ENCODE measurements around the gene SPAG5. TPM values are rescaled to one million over a fixed set of nuclear protein-coding genes. Genes with fewer than 3 reads are reported as not detected.

SPAG5 gene
- total and polyA plus RNA-seq, 9 of the 15 experiments (the other 6 are each of a cell fraction or from before 2014, with no cell fraction given): 94.4 to 286 (median 151) TPM

- no peak for TF ChIP-seq TBL1XR1 (IDR thresholded peaks at IDR 0.05; ENCODE audit: low read length in 2 of 2)
These were observed 17.9 kb downstream of the SPAG5 start (continued) for GRCh38 chr17:28580959-28581358.

- no TSS peak for BruUV-seq (replicated peaks)
- in situ Hi-C loops (cut with MboI): loop anchor here (5.0 kb wide), 1 partner anchor 358 kb away; no protein-coding TSS in a partner anchor
- Histone ChIP-seq H3K4me1 (replicated peaks in 1 of 2; ENCODE audit: control insufficient read depth in 2 of 2, insufficient read depth in 2 of 2, low read length in 2 of 2) (peaks cover 20 to 23% of the 10 kb centered on the region in 2 experiments), H3K9me1 (ENCODE audit: control insufficient read depth, insufficient read depth, low read length) (peaks cover 13% of the 10 kb centered on the region), H3K27ac (ENCODE audit: extremely low read depth, low read depth, low read length) (no peak overlapping the region), H3K27me3 (ENCODE audit: control insufficient read depth in 2 of 2, insufficient read depth in 2 of 2, low read length in 2 of 2) (no peaks in the 10 kb centered on the region), H3K4me2 (ENCODE audit: insufficient read depth, low read length) (no peak overlapping the region), H4K20me1 (replicated peaks; ENCODE audit: control insufficient read depth, insufficient read depth, low read length) (0 out of 2 replicates have a peak, but pooled peaks cover 9% of the 10 kb centered on the region), H3K4me3 (no peak overlapping the region), H3K79me2 (ENCODE audit: control insufficient read depth, insufficient read depth, low read length) (peaks cover 23% of the 10 kb centered on the region), H3K36me3 (ENCODE audit: control insufficient read depth, insufficient read depth, low read length) (peaks cover 80% of the 10 kb centered on the region), H3K9me3 (replicated peaks; ENCODE audit: control insufficient read depth, insufficient read depth, low read depth, low read length) (no peaks in the 10 kb centered on the region), H2AFZ (ENCODE audit: low read depth, low read length) (no peak overlapping the region), H3K9ac (ENCODE audit: insufficient read depth in 1 of 2, low read depth in 2 of 2, low read length in 2 of 2) (no peak overlapping the region)
- DNase-seq (ENCODE audit: extremely low read depth in 1 of 4, low spot score in 3 of 4): no peak
- TF ChIP-seq MTA3 (IDR thresholded peaks at IDR 0.05; ENCODE audit: borderline replicate concordance) (no peak), ZNF224 (CRISPR knock-in tag; IDR thresholded peaks at IDR 0.05) (0 out of 2 replicates have a peak, but pooled peaks have one; percentile 22)
- intact Hi-C loops (cut with micrococcal nuclease): no loop called here
- no peak for ATAC-seq
- CTCF ChIA-PET (ENCODE audit: low intra/inter-chr PET ratio): no interaction called here
- WGBS (ENCODE audit: insufficient coverage, low coverage, missing lambda C conversion rate): 87% methylated on average over 4 of the region's 4 CpGs
- no peak for FAIRE-seq
- POLR2A ChIA-PET: interaction anchor here (0.9 to 16.7 kb wide), 4 partner anchors 8 to 1490 kb away, joined by 3 to 274 read pairs (median 4); partner anchors contain the start of genes PIGS and SPAG5
These were observed 19.3 kb downstream of the SPAG5 start for GRCh38 chr17:28579526-28579925.

Measured in K562 (cell line).